GM12872 (cell line): Measurements from ENCODE around the gene STX10.
A peak's percentile ranks its signal among the peaks of the same experiment; 100 is the strongest.

Experiments
- TF ChIP-seq, protein P1 (sequence below): IDR thresholded peaks from 3 replicates; pipeline ENCODE4 v1.5.1; 2011; ENCODE audit warnings: low read depth, mild to moderate bottlenecking, low read length, moderate library complexity; ENCODE audit not compliant: insufficient read depth

The STX10 gene

DNA sequence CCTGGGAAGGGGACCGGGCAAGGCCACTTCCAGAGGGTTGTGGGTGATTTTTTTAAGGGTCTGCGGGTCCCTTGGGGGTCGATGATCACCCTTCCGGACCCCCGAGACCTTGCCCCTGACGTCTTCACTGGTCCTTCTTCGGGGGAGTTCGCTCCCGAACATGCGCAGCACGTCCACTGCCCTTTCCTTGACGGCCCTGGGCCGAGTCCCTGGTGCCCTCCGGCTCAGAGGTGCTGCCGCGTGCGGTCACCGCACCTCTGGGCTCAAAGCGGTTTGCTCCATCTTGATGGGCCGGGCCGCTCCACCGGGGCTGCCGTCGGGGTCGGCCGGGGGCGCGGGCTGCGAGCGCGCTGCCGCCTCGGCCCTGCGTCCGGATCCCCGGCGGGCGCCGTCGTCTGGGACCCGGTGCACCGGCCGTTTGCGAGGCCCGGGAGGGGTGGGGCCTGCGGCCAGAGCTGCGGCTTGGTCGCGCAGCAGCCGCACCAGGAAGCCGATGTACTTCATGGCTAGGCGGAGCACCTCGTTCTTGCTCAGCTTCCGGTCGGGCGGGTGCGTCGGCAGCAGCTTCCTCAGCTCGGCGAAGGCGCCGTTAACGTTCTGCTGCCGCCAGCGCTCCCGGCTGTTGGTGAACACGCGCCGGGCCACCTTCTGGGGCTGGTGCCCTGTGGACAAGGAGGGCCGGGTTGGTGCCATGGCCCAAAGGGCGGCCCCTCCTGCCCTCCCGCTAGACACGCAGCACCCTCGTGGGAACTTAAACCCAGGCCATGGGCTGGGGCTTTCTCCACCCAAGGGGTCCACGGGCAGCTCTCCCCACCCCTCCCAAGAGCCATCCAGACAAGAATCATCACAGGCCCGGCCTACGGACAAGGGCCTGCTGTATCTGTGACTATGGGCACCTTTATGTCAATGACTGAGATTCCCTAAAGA, 50.8 kb downstream of the STX10 start:
- TF ChIP-seq, protein P1, sequence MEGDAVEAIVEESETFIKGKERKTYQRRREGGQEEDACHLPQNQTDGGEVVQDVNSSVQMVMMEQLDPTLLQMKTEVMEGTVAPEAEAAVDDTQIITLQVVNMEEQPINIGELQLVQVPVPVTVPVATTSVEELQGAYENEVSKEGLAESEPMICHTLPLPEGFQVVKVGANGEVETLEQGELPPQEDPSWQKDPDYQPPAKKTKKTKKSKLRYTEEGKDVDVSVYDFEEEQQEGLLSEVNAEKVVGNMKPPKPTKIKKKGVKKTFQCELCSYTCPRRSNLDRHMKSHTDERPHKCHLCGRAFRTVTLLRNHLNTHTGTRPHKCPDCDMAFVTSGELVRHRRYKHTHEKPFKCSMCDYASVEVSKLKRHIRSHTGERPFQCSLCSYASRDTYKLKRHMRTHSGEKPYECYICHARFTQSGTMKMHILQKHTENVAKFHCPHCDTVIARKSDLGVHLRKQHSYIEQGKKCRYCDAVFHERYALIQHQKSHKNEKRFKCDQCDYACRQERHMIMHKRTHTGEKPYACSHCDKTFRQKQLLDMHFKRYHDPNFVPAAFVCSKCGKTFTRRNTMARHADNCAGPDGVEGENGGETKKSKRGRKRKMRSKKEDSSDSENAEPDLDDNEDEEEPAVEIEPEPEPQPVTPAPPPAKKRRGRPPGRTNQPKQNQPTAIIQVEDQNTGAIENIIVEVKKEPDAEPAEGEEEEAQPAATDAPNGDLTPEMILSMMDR, result no peak

DNA sequence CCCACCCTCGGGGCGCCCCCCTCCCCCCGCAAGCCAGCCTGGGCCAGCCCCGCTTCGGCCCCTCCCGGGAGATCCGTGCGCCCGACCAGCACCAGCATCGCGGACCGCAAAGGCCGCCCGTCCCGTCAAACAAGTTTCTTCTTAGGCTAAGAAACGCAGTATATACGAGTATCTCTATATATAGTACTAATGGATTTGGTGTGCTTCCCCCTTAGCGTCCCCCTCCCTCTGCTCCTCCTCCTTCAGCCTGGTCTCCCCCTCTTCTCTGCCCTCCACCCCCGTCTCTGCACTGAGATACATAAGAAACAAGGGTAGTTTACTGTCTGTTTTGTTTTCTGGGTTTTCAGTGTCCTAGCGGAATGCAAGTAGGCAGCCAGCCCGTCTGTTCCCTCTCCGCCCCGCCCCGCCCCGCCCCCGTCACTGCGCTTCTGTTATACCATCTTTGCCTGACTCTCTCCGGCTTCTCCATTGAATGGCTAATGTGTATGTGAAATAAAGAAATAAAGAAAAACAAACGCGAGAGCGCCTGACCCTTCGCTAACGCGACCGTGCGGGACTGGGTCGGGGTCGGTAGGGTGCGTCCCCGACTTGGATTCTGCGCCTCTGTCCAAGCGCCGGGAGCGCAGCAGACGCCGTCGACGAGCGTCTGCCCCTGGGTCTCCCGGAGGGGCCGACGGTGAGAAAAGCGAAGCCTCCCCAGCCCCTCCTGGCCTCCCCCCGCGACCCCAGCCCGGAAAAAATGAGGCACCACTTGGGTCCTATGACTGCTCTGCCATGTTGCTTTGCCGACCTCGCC, 51.7 kb downstream of the STX10 start:
- TF ChIP-seq, protein P1, result no peak

- TF ChIP-seq, protein P1, result no peak
These were observed 52.5 kb downstream of the STX10 start for GRCh38 chr19:13097463-13098258.

- TF ChIP-seq, protein P1, result no peak
These were observed 53.1 kb downstream of the STX10 start for GRCh38 chr19:13097033-13097462.

- TF ChIP-seq, protein P1, result peak; percentile 42; the same call in 1 of the 3 replicates
These were observed 53.9 kb downstream of the STX10 start for GRCh38 chr19:13095934-13096927.

DNA sequence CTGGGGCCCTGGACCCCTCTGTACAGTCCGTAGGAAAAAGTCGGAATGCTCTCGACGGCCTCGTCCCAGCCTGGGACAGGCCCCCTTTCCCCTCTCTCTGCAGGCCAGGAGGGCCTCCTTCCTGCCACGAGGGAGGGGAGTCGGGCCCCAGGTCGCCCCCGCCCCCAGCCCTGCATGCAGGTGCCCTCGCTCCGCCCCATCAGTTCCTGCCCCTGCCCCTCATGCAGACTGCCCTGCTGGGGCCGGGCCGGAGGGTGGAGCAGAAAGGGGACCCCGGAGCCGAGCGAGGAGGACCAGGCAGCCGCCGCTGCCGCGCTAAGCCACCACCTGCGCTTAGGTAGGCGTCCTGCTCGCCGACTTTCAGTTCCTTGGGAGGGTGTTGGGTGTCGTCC, 54.8 kb downstream of the STX10 start:
- TF ChIP-seq, protein P1, result no peak
